MM.1S (cell line): ENCODE results near the gene RASAL2.

Source experiments
- DNase-seq: peaks from one replicate; pipeline ENCODE4 v3.0.0-alpha.2; 2015
- H2AFZ ChIP-seq: fragments of 300-600 bp; sonication (generic); 2 replicates; pipeline ENCODE4 v1.6.0; 2016; ENCODE audit warnings: antibody characterized with exemption, low read length
- H3F3A ChIP-seq: fragments of 300-600 bp; sonication (generic); 2 replicates; pipeline ENCODE4 v1.6.1; 2016; ENCODE audit warnings: mild to moderate bottlenecking, antibody characterized with exemption, low read length, moderate library complexity, mixed read lengths; ENCODE audit not compliant: insufficient read depth
- H3K27ac ChIP-seq: fragments of 300-600 bp; sonication (generic); 2 replicates; pipeline ENCODE4 v1.5.1; 2016; ENCODE audit warnings: mild to moderate bottlenecking, low read length
- H3K27me3 ChIP-seq: fragments of 300-600 bp; sonication (generic); replicated peaks from 2 replicates; pipeline ENCODE4 v1.6.0; 2016; ENCODE audit warnings: low read length; ENCODE audit not compliant: insufficient read depth
- H3K36me3 ChIP-seq: fragments of 300-600 bp; sonication (generic); replicated peaks from 2 replicates; pipeline ENCODE4 v1.6.1; 2016; ENCODE audit warnings: mild to moderate bottlenecking, low read length, mixed read lengths; ENCODE audit not compliant: insufficient read depth
- H3K4me1 ChIP-seq: fragments of 300-600 bp; sonication (generic); 2 replicates; pipeline ENCODE4 v1.6.1; 2016; ENCODE audit warnings: low read length, mixed read lengths
- H3K4me2 ChIP-seq: fragments of 300-600 bp; sonication (generic); 2 replicates; pipeline ENCODE4 v1.6.0; 2016; ENCODE audit warnings: low read depth, low read length
- H3K4me3 ChIP-seq: fragments of 300-600 bp; sonication (generic); 2 replicates; pipeline ENCODE4 v1.5.1; 2016; ENCODE audit warnings: low read length, mixed read lengths
- H3K79me2 ChIP-seq: fragments of 300-600 bp; sonication (generic); 2 replicates; pipeline ENCODE4 v1.6.1; 2016; ENCODE audit warnings: mixed run types, low read length, mixed read lengths
- H3K9ac ChIP-seq: fragments of 300-600 bp; sonication (generic); 2 replicates; pipeline ENCODE4 v1.6.1; 2016; ENCODE audit warnings: low read length, mixed read lengths
- H3K9me2 ChIP-seq: fragments of 300-600 bp; sonication (generic); replicated peaks from 2 replicates; pipeline ENCODE4 v1.6.1; 2016; ENCODE audit warnings: mild to moderate bottlenecking, low read length, mixed read lengths; ENCODE audit not compliant: insufficient read depth
- H3K9me3 ChIP-seq: fragments of 300-600 bp; sonication (generic); replicated peaks from 2 replicates; pipeline ENCODE4 v1.6.1; 2016; ENCODE audit warnings: mild to moderate bottlenecking, low read length, mixed read lengths; ENCODE audit not compliant: insufficient read depth
- H4K20me1 ChIP-seq: fragments of 300-600 bp; sonication (generic); 2 replicates; pipeline ENCODE4 v1.6.1; 2016; ENCODE audit warnings: mild to moderate bottlenecking, low read length, moderate library complexity, mixed read lengths; ENCODE audit not compliant: insufficient read depth
- EZH2 ChIP-seq: fragments of 300-600 bp; sonication (generic); optimal IDR thresholded peaks from 2 replicates; pipeline ENCODE3; 2017; ENCODE audit warnings: low read depth, mild to moderate bottlenecking, antibody characterized with exemption, low read length, mixed read lengths
- EZH2phosphoT487 ChIP-seq: fragments of 300-600 bp; sonication (generic); IDR thresholded peaks from 2 replicates; pipeline ENCODE4 v1.6.1; 2018; ENCODE audit warnings: antibody characterized with exemption, low read length
- TF ChIP-seq, protein P1 (sequence below): fragments of 300-600 bp; sonication (generic); IDR thresholded peaks from 2 replicates; pipeline ENCODE4 v1.5.1; 2016; ENCODE audit warnings: antibody characterized with exemption, low read length, mixed read lengths

Gene RASAL2

DNA sequence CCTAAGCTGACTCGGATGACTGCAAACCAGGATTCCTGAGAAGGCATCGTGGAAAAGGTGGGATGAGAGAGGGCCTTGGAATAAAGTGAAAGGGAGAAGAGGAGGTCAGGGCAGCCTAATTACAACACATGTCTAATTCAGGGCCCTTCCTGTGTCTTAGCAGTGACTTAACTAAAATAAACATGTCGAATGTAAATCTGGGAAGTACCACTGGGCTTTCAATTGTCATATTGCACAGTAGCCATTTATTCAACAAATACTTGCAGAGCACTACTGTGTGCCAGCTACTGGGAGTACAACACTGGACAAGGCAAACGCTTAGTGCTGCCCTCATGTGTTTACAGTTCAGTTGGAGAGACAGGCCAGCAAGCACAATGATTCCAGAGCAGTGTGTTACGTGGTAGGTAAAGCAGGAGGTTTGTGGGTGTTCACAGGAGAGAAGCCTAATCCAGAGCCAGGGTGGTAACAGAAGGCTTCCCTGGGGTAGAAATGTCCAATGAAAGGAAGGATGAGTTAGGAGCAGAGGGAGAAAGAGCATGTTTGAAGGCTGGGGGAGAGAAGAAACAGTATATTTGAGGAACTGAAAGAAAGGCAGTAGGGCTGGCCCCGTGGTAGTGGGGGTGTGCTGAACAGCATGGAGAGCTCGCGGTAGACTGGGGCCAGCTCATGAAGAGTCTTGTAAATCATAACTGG, 38.0 kb upstream of the RASAL2 start:
- H3K4me2 ChIP-seq = peak overlapping the region; percentile 34
- no peak overlapping the region for H3K27ac ChIP-seq
- no peaks in the 10 kb centered on the region for H3K79me2 ChIP-seq
- no peaks in the 10 kb centered on the region for H3K9me3 ChIP-seq
- TF ChIP-seq, protein P1, sequence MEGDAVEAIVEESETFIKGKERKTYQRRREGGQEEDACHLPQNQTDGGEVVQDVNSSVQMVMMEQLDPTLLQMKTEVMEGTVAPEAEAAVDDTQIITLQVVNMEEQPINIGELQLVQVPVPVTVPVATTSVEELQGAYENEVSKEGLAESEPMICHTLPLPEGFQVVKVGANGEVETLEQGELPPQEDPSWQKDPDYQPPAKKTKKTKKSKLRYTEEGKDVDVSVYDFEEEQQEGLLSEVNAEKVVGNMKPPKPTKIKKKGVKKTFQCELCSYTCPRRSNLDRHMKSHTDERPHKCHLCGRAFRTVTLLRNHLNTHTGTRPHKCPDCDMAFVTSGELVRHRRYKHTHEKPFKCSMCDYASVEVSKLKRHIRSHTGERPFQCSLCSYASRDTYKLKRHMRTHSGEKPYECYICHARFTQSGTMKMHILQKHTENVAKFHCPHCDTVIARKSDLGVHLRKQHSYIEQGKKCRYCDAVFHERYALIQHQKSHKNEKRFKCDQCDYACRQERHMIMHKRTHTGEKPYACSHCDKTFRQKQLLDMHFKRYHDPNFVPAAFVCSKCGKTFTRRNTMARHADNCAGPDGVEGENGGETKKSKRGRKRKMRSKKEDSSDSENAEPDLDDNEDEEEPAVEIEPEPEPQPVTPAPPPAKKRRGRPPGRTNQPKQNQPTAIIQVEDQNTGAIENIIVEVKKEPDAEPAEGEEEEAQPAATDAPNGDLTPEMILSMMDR = peak; percentile 38
- TF ChIP-seq EZH2 = no peak
- H3K4me1 ChIP-seq = 0 out of 2 replicates have a peak, but pooled peaks cover 2% of the 10 kb centered on the region
- H2AFZ ChIP-seq = peak overlapping the region; percentile 59
- no peak overlapping the region for H3K4me3 ChIP-seq
- H3K27me3 ChIP-seq = no peaks in the 10 kb centered on the region
- no peaks in the 10 kb centered on the region for H3K9me2 ChIP-seq
- H4K20me1 ChIP-seq = no peaks in the 10 kb centered on the region
- H3K9ac ChIP-seq = no peak overlapping the region
- no peaks in the 10 kb centered on the region for H3K36me3 ChIP-seq
- no peaks in the 10 kb centered on the region for H3F3A ChIP-seq
- DNase-seq = peak; percentile 17

DNA sequence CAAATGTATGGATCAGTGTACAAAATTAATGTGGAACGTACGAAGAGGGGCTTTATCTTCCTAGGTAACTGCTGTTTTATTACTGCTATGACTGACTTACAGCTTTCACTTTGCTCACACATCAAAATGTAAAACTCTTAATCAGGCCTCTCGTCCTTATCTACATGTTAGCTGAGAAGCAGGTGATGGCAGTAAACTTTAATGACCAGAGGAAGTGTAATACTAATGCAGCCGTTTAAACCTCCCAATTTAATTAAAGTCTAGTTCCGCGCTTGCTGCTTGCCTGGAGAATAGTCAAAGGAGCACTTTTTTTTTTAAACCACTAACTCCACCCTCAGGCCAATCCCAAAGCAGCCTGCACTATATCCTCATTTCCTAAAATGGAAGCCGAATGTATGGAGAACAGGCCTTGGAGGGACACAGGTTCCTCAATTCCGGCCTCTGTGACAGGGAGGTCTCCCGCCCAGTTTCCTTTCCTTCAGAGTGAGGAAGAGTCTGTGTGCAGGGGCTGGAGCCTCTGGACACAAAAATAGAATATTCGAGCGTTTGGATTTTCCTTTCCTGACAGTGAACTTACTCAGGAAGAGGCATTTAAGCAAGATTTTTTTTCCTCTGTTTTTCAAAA, 36.7 kb upstream of the RASAL2 start:
- TF ChIP-seq, protein P1 = no peak
- TF ChIP-seq EZH2phosphoT487 = no peak
- TF ChIP-seq EZH2 = no peak
- Histone ChIP-seq H3K9ac (no peak overlapping the region), H3F3A (no peaks in the 10 kb centered on the region), H2AFZ (no peak overlapping the region), H4K20me1 (no peaks in the 10 kb centered on the region), H3K9me2 (no peaks in the 10 kb centered on the region), H3K4me3 (no peak overlapping the region), H3K79me2 (no peaks in the 10 kb centered on the region), H3K27ac (no peak overlapping the region), H3K4me1 (0 out of 2 replicates have a peak, but pooled peaks cover 2% of the 10 kb centered on the region), H3K4me2 (no peak overlapping the region), H3K27me3 (no peaks in the 10 kb centered on the region), H3K9me3 (no peaks in the 10 kb centered on the region), H3K36me3 (no peaks in the 10 kb centered on the region)
- no peak for DNase-seq

DNA sequence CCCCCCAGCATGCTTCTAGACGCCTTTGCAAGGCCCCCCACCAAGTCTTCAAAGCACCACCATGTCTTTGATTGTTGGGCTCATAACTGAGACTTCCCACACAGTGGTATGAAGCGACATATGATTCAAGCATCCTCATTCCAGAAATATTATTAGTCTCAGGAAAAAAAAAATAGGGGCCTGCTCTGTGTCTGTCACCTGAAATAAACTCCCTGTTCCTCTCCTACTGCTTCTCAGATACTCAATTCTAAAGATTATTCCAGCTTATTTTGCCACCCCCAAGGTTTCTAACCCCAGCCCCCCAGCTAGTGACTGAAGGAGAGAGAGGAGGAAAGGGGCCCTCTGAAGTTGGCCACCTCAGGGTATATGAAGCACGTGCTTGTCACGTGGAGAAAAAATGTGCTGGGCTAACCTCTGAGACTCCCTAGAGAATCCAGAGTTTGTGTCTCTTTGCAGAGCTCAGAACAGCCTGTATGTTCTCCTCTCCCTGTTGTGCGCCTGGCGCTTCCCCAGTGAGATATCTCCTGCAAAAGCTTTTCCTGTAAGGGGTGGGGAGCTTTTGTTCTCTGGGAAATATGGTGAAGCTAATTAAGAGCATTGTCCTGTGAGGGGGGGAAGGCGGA, 35.9 kb upstream of the RASAL2 start:
- TF ChIP-seq EZH2 (no peak), EZH2phosphoT487 (no peak)
- TF ChIP-seq, protein P1 = no peak
- no peak overlapping the region for H3K4me2 ChIP-seq
- H3K4me3 ChIP-seq = no peak overlapping the region
- 0 out of 2 replicates have a peak, but pooled peaks cover 2% of the 10 kb centered on the region for H3K4me1 ChIP-seq
- no peaks in the 10 kb centered on the region for H3K79me2 ChIP-seq
- no peaks in the 10 kb centered on the region for H3K9me3 ChIP-seq
- no peaks in the 10 kb centered on the region for H4K20me1 ChIP-seq
- no peak overlapping the region for H3K9ac ChIP-seq
- no peak overlapping the region for H3K27ac ChIP-seq
- no peaks in the 10 kb centered on the region for H3K36me3 ChIP-seq
- no peaks in the 10 kb centered on the region for H3F3A ChIP-seq
- DNase-seq = no peak
- H2AFZ ChIP-seq = no peak overlapping the region
- H3K9me2 ChIP-seq = no peaks in the 10 kb centered on the region
- H3K27me3 ChIP-seq = no peaks in the 10 kb centered on the region
